ENCODE data around the gene BTBD3.

Gene BTBD3

DNA sequence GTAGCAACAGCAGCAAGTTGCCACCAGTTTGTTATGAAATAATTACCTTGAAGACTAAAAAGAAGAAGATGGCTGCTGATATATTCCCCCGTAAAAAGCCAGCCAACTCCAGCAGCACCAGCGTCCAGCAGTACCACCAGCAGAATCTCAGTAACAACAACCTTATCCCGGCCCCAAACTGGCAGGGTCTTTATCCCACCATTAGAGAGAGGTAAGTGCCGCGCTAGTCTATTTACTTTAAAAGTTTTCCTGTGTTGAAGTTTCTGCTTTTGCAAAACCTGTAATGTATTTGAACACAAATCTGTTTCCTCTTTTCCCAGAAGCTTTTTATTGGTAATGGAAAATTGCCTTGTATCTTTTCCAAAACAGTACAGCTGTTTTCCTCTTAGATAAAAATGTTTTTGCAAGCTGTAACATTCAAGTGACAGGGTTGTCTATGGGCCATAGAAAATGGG, 725 bp downstream of the BTBD3 start:
- DNase-seq (ENCODE audit: low spot score), result no peak

DNA sequence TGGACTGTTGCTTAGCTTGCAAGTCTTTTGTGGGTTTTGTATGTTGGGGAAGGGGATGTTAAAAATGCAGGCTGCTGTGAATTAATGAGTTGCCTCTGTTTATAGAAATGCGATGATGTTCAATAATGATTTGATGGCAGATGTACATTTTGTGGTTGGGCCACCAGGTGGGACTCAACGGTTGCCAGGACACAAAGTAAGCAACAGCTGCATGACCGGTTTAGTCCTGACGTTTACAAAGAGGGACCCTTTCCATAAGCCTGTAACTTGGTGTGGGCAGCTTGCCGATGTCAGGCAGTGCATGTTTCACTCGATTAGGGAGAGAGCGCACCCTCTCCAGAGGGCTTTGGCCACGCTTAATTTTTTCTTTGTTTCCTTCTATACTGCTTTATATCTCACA, 1.3 kb downstream of the BTBD3 start:
- no peak for DNase-seq (ENCODE audit: low spot score)

DNA sequence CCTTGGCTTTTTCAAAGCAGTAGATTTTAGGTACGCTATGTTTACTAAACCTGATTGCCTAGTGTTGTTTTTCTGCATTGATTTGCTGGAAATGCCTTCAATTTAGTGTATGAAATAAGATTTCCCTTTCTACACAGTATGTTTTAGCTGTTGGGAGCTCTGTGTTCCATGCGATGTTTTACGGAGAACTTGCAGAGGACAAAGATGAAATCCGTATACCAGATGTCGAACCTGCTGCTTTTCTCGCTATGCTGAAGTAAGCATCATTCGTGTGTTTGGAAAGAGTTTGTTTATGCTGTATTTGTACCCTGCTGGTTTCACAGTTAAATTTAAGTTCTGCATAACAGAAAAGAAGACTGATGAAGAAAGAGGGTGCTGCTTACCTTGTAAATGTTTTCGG, 1.9 kb downstream of the BTBD3 start:
- DNase-seq (ENCODE audit: low spot score), result no peak

DNA sequence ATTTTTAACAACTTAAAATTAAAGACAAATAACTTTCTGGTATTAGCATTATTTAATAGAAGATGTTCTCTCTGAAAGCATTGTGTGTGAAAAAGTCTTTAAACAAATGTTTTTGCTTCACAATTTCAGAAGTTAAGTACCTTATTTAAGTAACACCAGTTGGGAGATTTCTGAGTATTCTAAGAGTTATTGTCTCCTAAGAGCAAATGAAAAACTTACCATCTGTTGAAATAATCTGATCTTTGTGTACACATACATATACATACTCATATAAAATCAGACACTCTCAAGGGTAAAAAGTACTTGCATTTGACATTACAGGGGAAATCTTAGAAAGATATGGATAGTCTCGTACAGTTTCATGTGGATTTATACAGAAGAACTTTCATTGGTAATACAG, 2.4 kb downstream of the BTBD3 start:
- DNase-seq (ENCODE audit: low spot score), result no peak

DNA sequence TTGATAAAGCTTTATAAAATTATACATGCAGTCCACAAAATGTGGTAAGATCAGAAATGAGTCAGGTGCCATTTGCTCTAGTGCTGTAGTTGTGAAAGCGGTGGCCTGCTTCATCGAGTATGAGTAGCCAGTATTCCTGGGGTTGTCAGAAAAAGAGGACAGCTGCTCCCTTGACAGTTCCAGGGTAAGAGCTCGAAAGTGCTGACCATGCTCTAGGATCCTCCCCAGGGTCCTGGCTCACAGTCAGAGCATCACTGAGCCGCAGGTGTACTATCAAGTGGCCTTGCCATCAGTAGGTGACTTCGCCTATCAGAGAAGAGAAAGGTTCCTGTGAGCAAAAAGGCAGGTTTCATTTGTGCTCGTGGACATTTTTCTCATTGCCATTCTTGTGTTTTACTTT, 3.6 kb downstream of the BTBD3 start:
- no peak for DNase-seq (ENCODE audit: low spot score)

DNA sequence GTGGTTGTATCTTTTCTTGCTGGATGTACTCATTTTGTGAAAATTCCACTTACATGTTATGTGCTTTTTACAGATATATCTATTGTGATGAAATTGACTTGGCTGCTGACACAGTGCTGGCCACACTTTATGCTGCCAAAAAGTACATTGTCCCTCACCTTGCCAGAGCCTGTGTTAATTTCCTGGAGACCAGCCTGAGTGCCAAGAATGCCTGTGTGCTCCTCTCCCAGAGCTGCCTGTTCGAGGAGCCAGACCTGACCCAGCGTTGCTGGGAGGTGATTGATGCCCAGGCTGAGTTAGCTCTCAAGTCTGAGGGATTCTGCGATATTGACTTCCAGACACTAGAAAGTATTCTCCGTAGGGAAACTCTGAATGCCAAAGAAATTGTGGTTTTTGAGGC, 4.9 kb downstream of the BTBD3 start:
- no peak for DNase-seq (ENCODE audit: low spot score)

DNA sequence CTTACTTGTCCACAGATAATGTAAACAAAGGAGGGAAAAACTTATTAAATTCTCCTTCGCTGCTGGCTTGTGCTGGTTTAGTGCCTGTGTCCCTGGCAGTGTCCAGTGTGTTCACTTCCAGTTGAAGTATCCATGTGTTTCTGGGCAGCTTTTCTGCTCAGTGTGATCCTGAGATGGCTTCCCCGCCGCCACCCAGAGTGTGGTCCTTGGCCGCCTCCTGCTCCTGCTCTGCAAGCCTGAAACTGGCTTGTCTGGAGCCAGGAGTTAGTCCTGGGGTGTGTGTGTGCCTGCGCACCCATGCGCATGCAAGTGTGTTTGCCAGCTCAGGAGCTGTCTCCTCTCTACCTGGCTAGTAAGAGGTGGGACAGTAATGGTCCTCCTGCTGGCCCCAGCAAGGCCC, 7.2 kb downstream of the BTBD3 start:
- DNase-seq (ENCODE audit: low spot score), result no peak

DNA sequence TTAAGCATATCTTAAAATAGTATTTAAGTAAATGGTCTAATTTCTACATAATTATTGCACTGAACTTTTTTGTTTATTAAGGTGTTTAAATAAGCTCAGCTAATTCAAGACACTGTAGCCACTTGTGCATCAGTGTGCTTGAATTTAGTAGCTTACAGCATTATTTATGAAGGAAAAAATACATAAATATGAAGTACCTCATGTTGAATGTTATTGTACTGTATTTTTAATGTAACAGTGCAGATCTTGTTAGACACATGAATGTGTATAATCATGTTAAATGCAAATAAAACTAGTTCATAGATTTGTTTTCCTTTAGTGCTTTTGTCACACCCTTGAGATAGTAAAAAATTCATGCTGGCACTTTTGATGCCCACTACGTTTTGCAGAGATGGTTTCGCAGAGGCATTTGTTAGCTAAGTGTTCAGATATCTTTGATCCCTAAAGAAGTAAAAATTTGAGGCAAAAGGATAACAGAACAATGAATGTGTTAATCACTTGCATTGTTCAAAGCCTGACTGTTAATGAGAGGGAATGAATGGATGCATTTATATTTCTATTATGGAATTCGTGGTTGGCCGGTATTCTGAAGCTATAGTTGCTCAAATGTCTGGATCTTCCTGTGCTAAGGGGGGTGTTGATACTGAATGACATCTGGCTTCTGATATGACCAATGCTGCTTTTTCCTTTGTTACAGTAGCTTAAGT, 8.8 kb downstream of the BTBD3 start:
- no peak for DNase-seq (ENCODE audit: low spot score)

DNA sequence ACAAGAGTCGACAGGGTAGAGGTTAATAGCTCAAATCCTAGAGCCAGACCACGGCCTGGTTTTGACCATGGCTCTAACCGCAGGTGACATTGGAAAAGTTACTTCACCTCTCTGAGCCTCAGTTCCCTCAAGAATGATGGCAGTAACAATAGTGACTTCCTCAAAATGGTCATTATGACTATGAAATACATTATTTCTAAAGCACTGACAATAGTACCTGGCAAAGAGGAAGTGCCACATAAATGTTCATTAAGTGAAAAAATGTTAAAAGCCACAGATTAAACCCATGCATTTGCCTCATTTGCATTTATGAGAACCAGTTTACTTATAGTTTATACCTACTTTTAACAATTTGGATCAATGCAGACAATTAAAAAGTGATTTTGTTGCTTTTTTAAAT, 12.3 kb downstream of the BTBD3 start:
- no peak for DNase-seq (ENCODE audit: low spot score)

DNA sequence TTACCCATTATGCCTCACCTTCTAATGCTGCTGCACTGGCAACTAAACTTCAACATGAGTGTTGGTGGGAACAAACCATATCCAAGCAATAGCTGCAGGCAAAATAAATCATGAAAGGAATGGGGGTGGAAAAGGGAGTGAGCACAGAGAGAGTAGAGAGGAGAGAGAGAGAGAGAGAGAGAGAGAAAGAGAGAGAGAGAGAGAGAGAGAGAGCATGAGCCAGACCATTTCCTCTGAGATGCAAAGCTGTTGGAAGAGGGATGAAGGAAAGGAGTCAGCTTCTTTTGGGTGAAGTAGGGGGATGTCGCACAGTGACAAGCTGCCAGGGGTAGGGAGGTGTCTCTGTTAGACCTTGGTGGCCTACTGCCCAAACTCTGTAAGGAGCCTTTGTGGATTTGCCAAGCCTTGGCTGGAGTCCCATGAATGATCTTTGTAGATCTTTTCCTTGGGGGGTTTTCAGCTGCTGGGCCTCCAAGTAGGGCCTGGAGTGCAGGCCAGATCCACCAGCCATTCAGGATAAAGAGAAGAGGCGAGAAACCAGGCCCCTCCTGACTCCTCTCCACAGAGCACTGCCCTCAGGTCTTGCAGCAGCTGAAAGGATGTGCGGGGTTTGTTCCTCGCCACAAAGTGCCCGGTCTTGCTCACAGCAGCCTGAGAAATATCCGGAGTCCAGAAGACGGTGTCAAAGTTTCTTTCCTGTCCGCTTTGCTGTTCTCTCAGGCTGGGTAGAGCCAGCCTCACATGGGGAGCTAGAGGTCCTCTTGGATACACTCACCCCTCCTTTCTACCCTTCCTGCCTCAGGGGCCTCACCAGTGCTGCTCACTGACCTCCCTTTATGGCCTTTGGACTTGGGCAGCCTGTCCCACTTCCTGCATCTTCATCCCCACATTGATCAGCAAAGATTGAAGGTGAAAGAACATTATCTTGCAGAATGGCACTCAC, 17.8 kb downstream of the BTBD3 start:
- DNase-seq (ENCODE audit: low spot score), result no peak

DNA sequence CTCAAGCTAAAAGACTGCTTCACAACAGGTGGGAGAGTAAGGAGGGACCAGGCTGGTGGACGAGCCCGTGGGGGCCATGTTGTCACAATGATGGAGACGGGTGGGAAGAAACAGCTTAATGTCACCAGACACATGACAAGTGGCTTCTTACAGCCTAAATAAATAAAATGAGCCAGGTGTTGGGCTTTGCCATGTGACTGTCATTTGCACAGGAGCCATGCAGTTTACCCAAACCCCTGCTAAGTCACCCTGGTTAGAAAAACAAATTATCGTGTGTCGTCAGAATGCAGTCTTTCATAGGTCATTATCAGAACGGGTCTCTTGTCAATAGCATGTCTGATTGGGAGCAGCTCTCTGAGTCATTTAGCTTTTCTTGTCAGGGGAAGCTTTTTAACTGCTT, 18.5 kb downstream of the BTBD3 start:
- DNase-seq (ENCODE audit: low spot score), result no peak

DNA sequence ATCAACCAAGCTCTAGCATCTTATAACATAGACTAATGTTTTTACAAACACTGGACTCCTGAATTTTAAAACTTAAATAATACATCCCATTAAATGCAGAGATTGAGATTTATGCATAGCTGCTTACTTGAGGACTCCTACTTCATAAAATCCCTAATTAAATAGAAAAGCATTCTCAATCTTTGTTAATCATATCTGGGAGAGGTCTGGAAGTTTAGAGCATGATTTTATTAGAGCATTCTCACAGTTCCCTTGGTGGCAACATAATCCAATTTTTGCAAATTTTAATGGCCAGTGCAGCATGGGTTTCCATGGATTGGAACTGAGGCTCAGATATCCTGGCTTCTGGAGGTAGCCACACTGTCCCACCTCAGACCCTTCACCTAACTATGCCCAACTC, 19.5 kb downstream of the BTBD3 start:
- no peak for DNase-seq (ENCODE audit: low spot score)

DNA sequence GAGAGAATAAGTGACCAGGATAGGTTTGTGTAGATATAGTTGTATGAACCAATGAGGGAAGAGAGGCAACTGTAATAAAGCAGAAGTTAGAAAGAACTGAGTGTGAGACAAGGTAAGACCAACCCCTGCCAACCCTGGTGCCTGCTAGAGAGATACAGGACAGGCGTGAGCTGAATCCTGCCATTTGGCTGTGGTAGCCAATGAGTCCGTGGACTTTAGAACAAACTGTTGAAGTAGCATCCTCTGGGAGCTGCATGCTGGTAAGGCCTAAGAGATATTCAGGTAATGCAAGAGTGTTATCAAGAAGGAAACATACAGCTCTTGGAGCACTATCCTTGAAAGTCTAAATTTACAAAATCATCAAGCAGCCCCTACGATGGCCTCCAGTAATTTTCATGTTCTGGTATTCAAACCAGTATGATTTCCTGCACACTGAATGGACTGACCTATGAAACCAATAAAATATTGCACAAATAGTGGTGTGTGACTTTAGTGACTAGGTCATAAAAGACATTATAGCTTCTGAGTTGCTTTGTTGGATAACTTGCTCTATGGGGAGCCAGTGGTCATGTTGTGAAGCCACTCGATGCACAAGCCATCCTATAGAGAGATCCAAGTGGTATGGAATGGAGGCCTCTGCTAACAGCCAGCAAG, 24.0 kb downstream of the BTBD3 start:
- no peak for DNase-seq (ENCODE audit: low spot score)

DNA sequence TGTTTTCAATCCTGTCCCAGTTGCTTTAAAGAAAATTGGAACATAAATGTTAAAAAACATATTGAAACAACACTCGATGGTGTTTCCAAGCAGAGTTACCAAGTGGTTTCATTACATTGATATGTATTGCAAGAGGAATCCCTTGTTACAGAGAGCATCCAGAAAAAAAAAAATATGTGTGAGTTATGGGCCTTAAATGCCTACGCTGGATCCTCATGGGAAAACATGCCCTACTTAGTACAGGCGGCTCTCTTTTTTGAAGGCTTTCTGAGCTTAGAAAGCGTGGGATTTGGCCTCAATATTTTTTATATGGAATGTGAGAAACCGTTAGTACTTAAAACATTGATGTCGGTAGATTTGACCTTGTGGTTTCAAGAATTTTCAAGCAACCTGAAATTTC, 26.1 kb downstream of the BTBD3 start:
- DNase-seq (ENCODE audit: low spot score), result no peak

DNA sequence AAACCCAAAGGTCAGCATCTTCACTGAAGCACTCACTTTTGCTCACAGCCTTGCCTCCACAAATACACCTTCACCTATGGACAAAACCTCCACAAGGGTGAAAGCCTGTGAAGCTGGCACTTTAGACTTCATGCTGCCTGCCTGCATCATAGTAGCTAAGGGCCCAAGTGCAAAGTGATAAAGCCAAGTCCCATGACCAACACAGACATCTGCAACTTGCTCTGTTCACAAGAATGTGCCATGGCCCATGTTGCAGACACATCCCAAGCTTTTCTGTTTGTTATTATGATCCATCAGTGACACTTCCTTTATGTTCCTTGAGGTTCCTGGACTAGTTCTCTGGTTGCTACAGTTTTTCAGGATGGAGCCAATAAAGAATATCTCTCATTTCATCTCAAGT, 31.1 kb downstream of the BTBD3 start:
- no peak for DNase-seq (ENCODE audit: low spot score)

DNA sequence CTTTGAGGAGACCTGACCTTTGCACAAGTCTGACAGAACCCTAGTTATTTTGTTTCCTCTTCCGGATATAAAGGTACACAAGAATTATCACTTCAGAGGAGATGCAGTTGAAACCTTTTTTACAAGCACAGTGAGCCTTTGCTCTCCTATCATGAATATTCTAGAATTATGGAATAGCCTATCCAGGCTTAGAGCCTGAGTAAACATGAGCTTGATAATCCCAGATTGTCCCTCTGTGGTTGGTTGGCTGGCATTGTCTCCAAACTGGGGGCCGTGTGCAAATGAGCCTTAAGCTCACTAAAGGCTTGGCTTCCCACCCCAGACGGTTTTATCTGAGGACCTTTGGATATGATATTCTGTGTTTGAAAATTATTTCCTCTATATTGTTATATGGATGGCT, 32.0 kb downstream of the BTBD3 start:
- DNase-seq (ENCODE audit: low spot score), result no peak

DNA sequence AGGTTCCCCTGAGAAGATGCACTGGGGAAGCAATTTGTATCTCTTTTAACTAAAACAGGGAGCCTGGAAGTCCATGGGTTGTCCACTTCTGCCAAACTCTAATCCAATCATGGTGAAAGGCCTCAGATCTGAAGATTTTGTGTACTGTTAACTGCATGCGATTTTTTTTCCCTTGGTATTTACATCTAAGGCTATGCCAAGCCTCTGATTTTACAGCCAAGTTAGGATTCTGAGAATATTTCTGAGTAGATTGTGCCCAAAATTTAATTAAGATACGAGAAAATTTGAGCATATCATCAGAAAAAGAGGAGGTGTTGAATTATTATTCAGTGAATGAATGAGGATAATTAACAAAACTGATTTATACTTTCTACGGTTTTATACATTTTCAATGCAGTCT, 34.0 kb downstream of the BTBD3 start:
- DNase-seq (ENCODE audit: low spot score), result no peak

DNA sequence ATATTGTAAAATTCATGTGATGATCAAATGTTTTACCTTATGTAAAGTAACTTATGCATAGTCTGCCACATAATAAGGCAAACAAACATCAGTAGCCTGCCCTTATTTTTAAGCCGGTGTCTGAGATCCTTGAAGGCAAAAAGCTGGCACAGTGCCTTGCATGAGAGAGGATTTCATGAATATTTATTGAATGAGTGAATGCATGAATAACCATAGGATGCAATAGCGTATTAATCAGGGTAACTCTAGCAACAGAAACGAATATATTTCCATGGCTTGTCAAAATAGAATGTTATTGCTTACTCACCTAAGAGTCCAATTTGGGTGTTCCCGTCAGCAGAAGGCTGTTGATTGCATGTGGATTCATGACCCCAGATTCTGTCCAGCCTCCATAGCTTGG, 34.9 kb downstream of the BTBD3 start:
- no peak for DNase-seq (ENCODE audit: low spot score)

DNA sequence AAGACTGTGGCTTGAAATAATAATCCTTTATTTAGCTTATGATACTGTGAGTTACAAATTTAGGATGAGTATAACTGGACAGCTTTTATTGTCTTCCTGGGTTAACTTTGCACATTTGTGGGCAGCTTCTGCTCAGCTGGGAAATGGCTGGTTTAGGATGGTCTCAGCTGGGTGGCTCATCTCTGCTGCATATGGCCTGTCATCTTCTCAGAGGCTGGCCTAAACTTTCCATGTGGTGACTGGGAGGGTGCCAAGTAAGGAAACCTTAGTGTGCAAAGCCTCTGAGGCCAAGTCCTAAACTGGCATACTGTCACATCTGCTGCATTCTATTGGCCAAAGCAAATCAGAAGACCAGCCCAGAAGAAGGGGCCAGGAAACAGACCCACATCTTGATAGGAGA, 40.2 kb downstream of the BTBD3 start:
- DNase-seq (ENCODE audit: low spot score), result no peak

DNA sequence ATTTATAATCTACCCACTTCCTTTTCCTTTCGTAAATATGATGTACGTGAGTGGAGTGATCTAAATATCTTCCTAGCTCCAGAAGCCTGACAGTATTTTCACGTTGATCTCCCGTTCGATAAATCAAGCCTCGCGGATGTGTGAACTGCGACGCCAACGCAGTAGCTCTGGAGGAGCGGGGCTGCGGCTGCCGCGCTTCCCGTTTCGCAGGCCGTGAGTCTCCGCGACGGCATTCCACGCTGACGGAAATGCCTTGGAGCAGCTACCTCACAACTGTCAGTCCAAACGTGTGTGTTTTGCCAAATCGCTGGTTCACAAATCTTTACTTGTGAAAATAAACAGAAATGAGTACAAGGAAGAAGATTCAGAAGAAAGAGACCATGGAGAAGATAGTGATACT, 41.2 kb downstream of the BTBD3 start:
- DNase-seq (ENCODE audit: low spot score), result no peak

DNA sequence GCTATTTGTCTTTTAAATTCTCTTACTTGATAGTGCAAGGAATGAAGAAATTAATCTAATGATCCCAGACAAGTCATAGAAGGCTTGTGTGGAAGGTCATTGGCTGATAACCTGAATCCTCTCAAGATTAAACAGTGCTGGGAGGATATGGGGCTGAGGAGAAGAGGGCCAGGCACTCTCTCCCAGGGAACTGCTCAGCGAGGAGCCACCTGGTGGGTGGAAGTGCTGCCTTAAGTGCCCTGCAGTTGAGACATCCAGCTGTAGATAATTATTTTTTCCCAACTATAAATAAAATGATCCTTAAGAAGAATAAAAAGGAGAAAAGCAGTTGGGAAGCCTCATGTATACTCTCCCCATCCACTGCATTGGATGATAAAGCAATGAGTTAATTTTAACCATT, 47.9 kb downstream of the BTBD3 start:
- DNase-seq (ENCODE audit: low spot score), result no peak

DNA sequence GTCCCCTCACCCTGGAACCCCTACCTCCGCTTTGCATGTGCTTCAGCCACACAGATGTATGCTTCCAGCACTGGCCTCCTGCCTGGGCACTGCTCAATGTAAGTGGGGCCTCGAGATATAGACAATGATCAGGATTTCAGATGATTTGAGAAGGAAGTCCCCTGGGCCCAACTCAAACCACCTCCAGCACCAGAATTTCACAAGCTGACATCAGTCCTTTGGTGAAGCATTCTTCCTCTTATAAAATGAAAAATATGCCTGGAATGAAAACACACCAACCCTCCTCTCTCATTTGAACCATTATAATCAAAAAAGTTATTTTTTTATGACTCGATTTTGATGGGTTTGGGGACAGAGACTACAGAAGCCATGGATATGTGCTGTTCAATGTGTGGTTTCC, 48.5 kb downstream of the BTBD3 start:
- no peak for DNase-seq (ENCODE audit: low spot score)

DNA sequence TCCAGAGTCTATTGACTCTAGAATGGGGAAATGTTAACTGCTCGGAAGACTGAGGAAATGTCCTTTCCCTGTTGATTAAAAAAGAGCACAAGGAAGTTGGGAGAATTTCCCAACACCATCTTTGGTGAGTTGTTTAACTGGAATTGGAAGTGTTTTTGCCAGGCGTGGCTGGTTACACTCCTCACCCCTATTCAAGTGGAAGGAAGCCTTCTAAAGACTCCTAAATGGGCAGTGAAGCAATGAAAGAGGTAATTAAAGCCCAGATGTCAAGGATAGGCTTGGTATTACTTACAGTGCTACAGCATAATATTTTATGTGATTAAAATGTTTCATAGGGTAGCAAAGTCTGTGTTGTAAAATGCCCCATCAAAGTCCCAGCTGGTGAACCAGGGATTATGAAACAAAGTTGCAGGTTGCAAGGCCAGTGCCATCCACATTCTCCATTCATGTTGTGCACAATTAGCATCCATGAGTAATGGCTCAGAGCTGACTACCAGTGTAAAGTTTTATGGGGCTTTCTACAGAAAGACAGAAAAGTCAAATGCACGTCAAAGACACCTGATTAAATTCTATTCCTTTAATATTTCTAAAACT, 52.6 kb downstream of the BTBD3 start:
- no peak for DNase-seq (ENCODE audit: low spot score)

All from COLO829 (cell line).